ENCODE data around the gene CDH24.

The CDH24 gene

GRCh38 chr14:23043145-23043544 lies 14.2 kb downstream of the CDH24 start:
- no peak for DNase-seq

GRCh38 chr14:23042162-23042965 lies 15.0 kb downstream of the CDH24 start, which contains the start of gene PSMB11:
TSS of gene PSMB11 (plus strand) at chr14:23042212. CDS start at chr14:23042226, 14 bp downstream.
- no peak for DNase-seq

- DNase-seq, result no peak
Observed at GRCh38 chr14:23041729-23042128, 15.6 kb downstream of the CDH24 start.

GRCh38 chr14:23040100-23040499 lies 17.2 kb downstream of the CDH24 start:
- DNase-seq, result no peak

- no peak for DNase-seq
Observed at GRCh38 chr14:23035303-23036144, 21.8 kb downstream of the CDH24 start.

GRCh38 chr14:23034498-23035302 lies 22.6 kb downstream of the CDH24 start, which contains the start of gene PSMB5:
TSS of gene PSMB5 (minus strand) at chr14:23034900. CDS start at chr14:23034881, 19 bp downstream.
- DNase-seq, result no peak

- DNase-seq, result no peak
Observed at GRCh38 chr14:23033801-23034497, 23.4 kb downstream of the CDH24 start.

GRCh38 chr14:23033251-23033727 lies 24.0 kb downstream of the CDH24 start:
- no peak for DNase-seq

GRCh38 chr14:23030936-23031335 lies 26.4 kb downstream of the CDH24 start:
- DNase-seq, result no peak

GRCh38 chr14:23028799-23029198 lies 28.5 kb downstream of the CDH24 start:
- DNase-seq, result no peak

- no peak for DNase-seq
Observed at GRCh38 chr14:23025151-23025814, 32.0 kb downstream of the CDH24 start.

- DNase-seq, result no peak
Observed at GRCh38 chr14:23024612-23025075, 32.7 kb downstream of the CDH24 start.

- no peak for DNase-seq
Observed at GRCh38 chr14:23023795-23024152, 33.5 kb downstream of the CDH24 start.

GRCh38 chr14:23023022-23023794 lies 34.1 kb downstream of the CDH24 start:
- no peak for DNase-seq

GRCh38 chr14:23021889-23022442 lies 35.4 kb downstream of the CDH24 start:
- DNase-seq, result no peak

- no peak for DNase-seq
Observed at GRCh38 chr14:23021434-23021833, 35.9 kb downstream of the CDH24 start.

- no peak for DNase-seq
Observed at GRCh38 chr14:23020143-23021128, 36.9 kb downstream of the CDH24 start.

GRCh38 chr14:23018107-23018506 lies 39.2 kb downstream of the CDH24 start:
- DNase-seq, result no peak

GRCh38 chr14:23017091-23017490 lies 40.2 kb downstream of the CDH24 start:
- no peak for DNase-seq

All from NCI-H1092 treated with DMSO at 0.1 percent for 48 hours (cell line).